Heart left ventricle (tissue), 13 donors: ENCODE data around the gene BBC3.

ENCODE experiments used
- POLR2A ChIP-seq, 2 donors: fragments of 450-650 bp; IDR thresholded peaks; one replicate each; pipeline ENCODE4 v1.6.1; 2017; ENCODE audit warnings: antibody characterized with exemption in 2 of 2, mild to moderate bottlenecking in 2 of 2, moderate library complexity in 2 of 2
- TF ChIP-seq, protein P1 (sequence below), 12 donors: fragments of 200-600 bp; sonication (generic) in 4 of 12; IDR thresholded peaks; one replicate each; pipeline versions ENCODE4 v1.5.0 to v1.8.0; 2018 to 2022; ENCODE audit warnings: antibody characterized with exemption in 12 of 12, mild to moderate bottlenecking in 5 of 12
- donor health status: ischemic (EF 13 %, LVEDD 7.1; RV severe dilation, severe dysfunction).
- donor health status: DM: no; HTN: yes; CAD: no.
- donor health status: DM: no; HTN: no; CAD: no.
- donor health status: ischemic (EF 25% LVEDD 6.9; RV normal size, moderate dysfunction).
- donor health status: ischemic (EF 25% LVEDD 5.7; RV mildly dilated, moderate dysfunction).
- donor health status: ischemic (EF 35%, LVEDD 5.7; RV mildly dilated, moderate dysfunction).
- donor health status: nonischemic (EF 11% LVEDD 7.7; RV severe dilation, severe dysfunction).
- donor health status: DM: yes; HTN: yes; CAD: no.
- donor health status: PGD.
- donor health status: ischemic (EF 29% LVEDD 5.4; RV normal size, mild dysfunction).
- donor health status: nonischemic (EF 23%, LVEDD 6.1; RV moderate dilation, normal function).

DNA sequence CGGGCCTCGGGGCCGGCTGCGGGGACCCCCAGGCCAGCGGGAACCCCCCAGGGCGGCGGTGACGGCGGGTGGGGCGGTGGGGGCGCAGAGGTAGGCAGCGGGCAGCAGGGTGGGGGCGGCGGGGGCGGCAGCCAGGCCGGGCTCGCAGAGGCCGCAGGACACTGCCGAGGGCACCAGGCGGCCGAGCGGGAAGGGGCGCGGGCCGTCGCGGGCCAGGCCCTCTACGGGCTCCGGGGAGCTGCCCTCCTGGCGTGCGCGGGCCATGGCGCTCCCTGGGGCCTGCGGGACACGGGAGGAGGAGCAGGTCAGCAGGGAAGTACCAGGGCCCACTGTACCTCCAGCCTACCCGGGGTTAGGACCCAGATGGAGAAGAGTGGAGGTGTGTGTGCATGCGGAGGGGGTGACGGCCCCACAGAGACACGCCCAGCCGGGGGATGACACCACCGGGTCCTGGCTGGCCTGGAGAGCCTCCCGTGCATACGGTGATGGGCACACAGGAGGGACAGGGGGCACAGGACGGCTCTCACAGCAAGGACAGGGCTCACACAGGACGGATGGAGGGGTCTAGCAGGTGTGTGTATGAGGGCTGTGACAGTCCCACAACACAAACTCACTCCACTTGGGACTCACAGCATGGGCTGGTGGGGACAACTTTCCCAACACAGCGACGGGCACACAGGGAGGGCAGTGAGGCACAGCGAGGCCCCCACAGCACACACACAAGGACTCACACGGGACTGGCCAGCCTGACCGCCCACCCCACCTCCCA lies 2.6 kb downstream of the BBC3 start:
- TF ChIP-seq, protein P1, sequence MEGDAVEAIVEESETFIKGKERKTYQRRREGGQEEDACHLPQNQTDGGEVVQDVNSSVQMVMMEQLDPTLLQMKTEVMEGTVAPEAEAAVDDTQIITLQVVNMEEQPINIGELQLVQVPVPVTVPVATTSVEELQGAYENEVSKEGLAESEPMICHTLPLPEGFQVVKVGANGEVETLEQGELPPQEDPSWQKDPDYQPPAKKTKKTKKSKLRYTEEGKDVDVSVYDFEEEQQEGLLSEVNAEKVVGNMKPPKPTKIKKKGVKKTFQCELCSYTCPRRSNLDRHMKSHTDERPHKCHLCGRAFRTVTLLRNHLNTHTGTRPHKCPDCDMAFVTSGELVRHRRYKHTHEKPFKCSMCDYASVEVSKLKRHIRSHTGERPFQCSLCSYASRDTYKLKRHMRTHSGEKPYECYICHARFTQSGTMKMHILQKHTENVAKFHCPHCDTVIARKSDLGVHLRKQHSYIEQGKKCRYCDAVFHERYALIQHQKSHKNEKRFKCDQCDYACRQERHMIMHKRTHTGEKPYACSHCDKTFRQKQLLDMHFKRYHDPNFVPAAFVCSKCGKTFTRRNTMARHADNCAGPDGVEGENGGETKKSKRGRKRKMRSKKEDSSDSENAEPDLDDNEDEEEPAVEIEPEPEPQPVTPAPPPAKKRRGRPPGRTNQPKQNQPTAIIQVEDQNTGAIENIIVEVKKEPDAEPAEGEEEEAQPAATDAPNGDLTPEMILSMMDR (IDR thresholded peaks at IDR 0.05), result no peak
- TF ChIP-seq POLR2A (IDR thresholded peaks at IDR 0.05), result no peak
